Small intestine (tissue), 7 donors: ENCODE measurements around the gene POU2F1. TPM values are rescaled to one million over a fixed set of nuclear protein-coding genes. Genes with fewer than 3 reads are reported as not detected.
"Not testable (repeated sequence)": the region's sequence is repeated elsewhere in the genome, so short reads cannot be mapped to it uniquely, and the experiment has no call there.

ENCODE experiments used
- DNase-seq, 2 donors: peaks; one replicate each; pipeline versions ENCODE4 v3.0.0 to v3.0.0-alpha.2; 2013
- FAIRE-seq: peaks from 2 replicates; lab custom pipeline; 2012; peaks lifted over from hg19 to GRCh38; lab: Jason Lieb, UNC
- H3K27ac ChIP-seq, 3 donors: one replicate each; pipeline ENCODE4 v1.5.1; 2013; ENCODE audit warnings: low read length in 2 of 3, mild to moderate bottlenecking in 2 of 3, control low read depth in 1 of 3, inconsistent platforms in 1 of 3, low read depth in 1 of 3, moderate library complexity in 1 of 3
- H3K27me3 ChIP-seq, 3 donors: one replicate each; pipeline ENCODE4 v1.6.1; 2013; ENCODE audit warnings: low read length in 3 of 3, inconsistent platforms in 1 of 3; ENCODE audit not compliant: control insufficient read depth in 3 of 3, insufficient read depth in 3 of 3
- H3K36me3 ChIP-seq, 3 donors: one replicate each; pipeline ENCODE4 v1.6.1; 2013; ENCODE audit warnings: low read length in 3 of 3, inconsistent platforms in 1 of 3, low read depth in 1 of 3, mild to moderate bottlenecking in 1 of 3, moderate library complexity in 1 of 3; ENCODE audit not compliant: control insufficient read depth in 3 of 3, insufficient read depth in 2 of 3
- H3K4me1 ChIP-seq, 3 donors: one replicate each; pipeline ENCODE4 v1.6.1; 2013; ENCODE audit warnings: low read length in 2 of 3, inconsistent platforms in 1 of 3, low read depth in 1 of 3, mild to moderate bottlenecking in 1 of 3, moderate library complexity in 1 of 3; ENCODE audit not compliant: control insufficient read depth in 3 of 3, insufficient read depth in 2 of 3
- H3K4me3 ChIP-seq, 3 donors: one replicate each; pipeline ENCODE4 v1.5.1; 2013; ENCODE audit warnings: low read length in 3 of 3, control low read depth in 1 of 3, inconsistent platforms in 1 of 3, low read depth in 1 of 3, mild to moderate bottlenecking in 1 of 3, moderate library complexity in 1 of 3
- H3K9me3 ChIP-seq, 2 donors: one replicate each; pipeline ENCODE4 v1.6.1; 2013; ENCODE audit warnings: low read depth in 1 of 2, low read length in 1 of 2; ENCODE audit not compliant: control insufficient read depth in 2 of 2, insufficient read depth in 1 of 2
- WGBS, 3 donors: extraction: QIAGEN DNeasy Blood & Tissue Kit; methylation state at CpG; one replicate each; pipeline ENCODE4 v1.1.7; 2013; 5-methylcytosine and 5-hydroxymethylcytosine counted together
- polyA plus RNA-seq, 4 donors: library from polyadenylated mRNA; stranded (reverse) in 3 of 4; unstranded in 1 of 4; fragments of 200-250 nt in 3 of 4; fragments of 120-200 nt in 1 of 4; gene quantifications; one replicate each; pipeline versions ENCODE4 v1.2.1 to v1.2.3, GENCODE V29; 2013
- donor health status: healthy with polysubstance abuse.
- donor health status: control.
- donor health status: control.
- donor health status: Bipolar disorder and iron deficiency.
- donor health status: healthy.

POU2F1 gene
- polyA plus RNA-seq, 4 donors = 0.81 to 8.9 (median 2.3) TPM

- no peak overlapping the region for H3K4me3 ChIP-seq
- H3K4me1 ChIP-seq = peaks cover 0 to 7% (median 6%) of the 10 kb centered on the region in 3 donors
- FAIRE-seq = no peak
- no peaks in the 10 kb centered on the region for H3K36me3 ChIP-seq
- H3K27ac ChIP-seq = no peak overlapping the region
- no peaks in the 10 kb centered on the region for H3K9me3 ChIP-seq
- DNase-seq = no peak
- no peaks in the 10 kb centered on the region for H3K27me3 ChIP-seq
- WGBS, 3 donors = 87 to 91% (median 90%) methylated on average over 6 of the region's 6 CpGs
Observed at GRCh38 chr1:167231873-167232450, 11.3 kb downstream of the POU2F1 start.

GRCh38 chr1:167232801-167233200, 12.1 kb downstream of the POU2F1 start:
- WGBS, 3 donors = 98 to 99% (median 98%) methylated on average over 2 of the region's 2 CpGs
- no peaks in the 10 kb centered on the region for H3K9me3 ChIP-seq
- H3K36me3 ChIP-seq = no peaks in the 10 kb centered on the region
- no peak overlapping the region for H3K4me3 ChIP-seq
- no peak overlapping the region for H3K27ac ChIP-seq
- H3K27me3 ChIP-seq = no peaks in the 10 kb centered on the region
- FAIRE-seq (no peak), DNase-seq (no peak)
- H3K4me1 ChIP-seq = peaks cover 0 to 7% (median 6%) of the 10 kb centered on the region in 3 donors

GRCh38 chr1:167233373-167233772, 12.7 kb downstream of the POU2F1 start:
- peak in 1 of 2 donors; percentile 26 for DNase-seq
- no peaks in the 10 kb centered on the region for H3K9me3 ChIP-seq
- no peaks in the 10 kb centered on the region for H3K36me3 ChIP-seq
- no peak overlapping the region for H3K4me3 ChIP-seq
- H3K27ac ChIP-seq = no peak overlapping the region
- no peaks in the 10 kb centered on the region for H3K27me3 ChIP-seq
- FAIRE-seq = no peak
- H3K4me1 ChIP-seq = peaks cover 0 to 7% (median 6%) of the 10 kb centered on the region in 3 donors
- 55 to 73% (median 72%) methylated on average over 1 of the region's 1 CpG for WGBS, 3 donors

- peaks cover 0 to 5% (median 0%) of the 10 kb centered on the region in 3 donors for H3K4me1 ChIP-seq
- WGBS, 3 donors = 93 to 95% (median 93%) methylated on average over 3 of the region's 3 CpGs
- no peak for DNase-seq
Observed at GRCh38 chr1:167237000-167237399, 16.3 kb downstream of the POU2F1 start.

GRCh38 chr1:167238713-167239112, 18.0 kb downstream of the POU2F1 start:
- Histone ChIP-seq H3K4me3 (no peak overlapping the region), H3K9me3 (peaks cover 0 to under 1% of the 10 kb centered on the region in 2 donors), H3K27ac (no peak overlapping the region), H3K4me1 (peaks cover 0 to 5% (median 0%) of the 10 kb centered on the region in 3 donors), H3K36me3 (no peaks in the 10 kb centered on the region), H3K27me3 (no peaks in the 10 kb centered on the region)
- FAIRE-seq = no peak
- no peak for DNase-seq

More at GRCh38 chr1:167237000-167237399, 16.3 kb downstream of the POU2F1 start:
- Histone ChIP-seq H3K27ac (no peak overlapping the region), H3K9me3 (no peaks in the 10 kb centered on the region), H3K27me3 (no peaks in the 10 kb centered on the region), H3K4me3 (no peak overlapping the region), H3K36me3 (no peaks in the 10 kb centered on the region)
- FAIRE-seq = no peak

- no peak overlapping the region for H3K27ac ChIP-seq
- no peak for DNase-seq
- 89 to 94% (median 89%) methylated on average over 2 of the region's 2 CpGs for WGBS, 3 donors
- H3K4me1 ChIP-seq = peaks cover 0 to 5% (median 0%) of the 10 kb centered on the region in 3 donors
- peaks cover 0 to 3% (median 0%) of the 10 kb centered on the region in 3 donors for H3K36me3 ChIP-seq
- peaks cover 0 to 6% of the 10 kb centered on the region in 2 donors for H3K9me3 ChIP-seq
- no peaks in the 10 kb centered on the region for H3K27me3 ChIP-seq
- no peak for FAIRE-seq
- H3K4me3 ChIP-seq = no peak overlapping the region
Observed at GRCh38 chr1:167239257-167239656, 18.6 kb downstream of the POU2F1 start.

GRCh38 chr1:167244244-167244643, 23.6 kb downstream of the POU2F1 start:
- no peaks in the 10 kb centered on the region for H3K4me1 ChIP-seq
- WGBS, 3 donors = 88 to 93% (median 92%) methylated on average over 2 of the region's 2 CpGs
- no peak for FAIRE-seq

GRCh38 chr1:167245168-167245567, 24.5 kb downstream of the POU2F1 start:
- H3K36me3 ChIP-seq, H3K9me3 ChIP-seq, H3K4me3 ChIP-seq, FAIRE-seq, H3K27me3 ChIP-seq, H3K27ac ChIP-seq, H3K4me1 ChIP-seq, DNase-seq: not testable (repeated sequence)
- WGBS, 3 donors = 92 to 99% (median 97%) methylated on average over 5 of the region's 5 CpGs

More at GRCh38 chr1:167244244-167244643, 23.6 kb downstream of the POU2F1 start:
- no peak overlapping the region for H3K27ac ChIP-seq
- H3K27me3 ChIP-seq = no peaks in the 10 kb centered on the region
- H3K4me3 ChIP-seq = no peak overlapping the region
- DNase-seq = no peak
- H3K9me3 ChIP-seq = peaks cover 0 to 8% of the 10 kb centered on the region in 2 donors
- H3K36me3 ChIP-seq = peaks cover 0 to 3% (median 0%) of the 10 kb centered on the region in 3 donors
